Activated CD8-positive, alpha-beta memory T cell treated with anti-CD3 and anti-CD28 coated beads, Interleukin-2, amount 10 ng/mL, durations not matched to agents 7 days and 5 days (primary cell): ENCODE measurements around the gene BOLA2. TPM values are rescaled to one million over a fixed set of nuclear protein-coding genes. Genes with fewer than 3 reads are reported as not detected.
"Not testable (repeated sequence)": the region's sequence is repeated elsewhere in the genome, so short reads cannot be mapped to it uniquely, and the experiment has no call there.

Experiments
- ATAC-seq: fragments of 150-1000 bp; cut with Tn5 transposase; one replicate; pipeline ENCODE4 v1.10.0; 2021; ENCODE audit warnings: moderate library complexity
- CTCF ChIA-PET: fragments of 350-600 bp; sonication (Branson Sonifier 250); formaldehyde crosslinking; loops from one replicate; lab custom pipeline; 2021; ENCODE audit warnings: antibody characterized with exemption; lab: Charles Lee
- DNase-seq: peaks from one replicate; pipeline ENCODE4 v3.0.0-alpha.2; 2020
- H3K27ac Mint-ChIP-seq: one replicate; pipeline ENCODE4 v1.8.0; 2021; ENCODE audit warnings: mild to moderate bottlenecking, mixed read lengths
- H3K27me3 Mint-ChIP-seq: one replicate; pipeline ENCODE4 v1.8.0; 2021; ENCODE audit warnings: mixed read lengths
- H3K36me3 Mint-ChIP-seq: one replicate; pipeline ENCODE4 v1.8.0; 2021; ENCODE audit warnings: mild to moderate bottlenecking, mixed read lengths
- H3K4me1 Mint-ChIP-seq: one replicate; pipeline ENCODE4 v1.8.0; 2021; ENCODE audit warnings: mixed read lengths
- H3K4me3 Mint-ChIP-seq: one replicate; pipeline ENCODE4 v1.8.0; 2021; ENCODE audit warnings: mild to moderate bottlenecking, moderate library complexity, mixed read lengths
- H3K9me3 Mint-ChIP-seq: one replicate; pipeline ENCODE4 v1.8.0; 2022; ENCODE audit warnings: low read depth, mixed read lengths
- total RNA-seq, 2 experiments: library from RNA; stranded (reverse); gene quantifications; one replicate each; pipeline ENCODE4 v1.2.3, GENCODE V29; 2021

Gene BOLA2
- 10 to 100 TPM; 11.0 to 12.3 TPM for total RNA-seq

DNA sequence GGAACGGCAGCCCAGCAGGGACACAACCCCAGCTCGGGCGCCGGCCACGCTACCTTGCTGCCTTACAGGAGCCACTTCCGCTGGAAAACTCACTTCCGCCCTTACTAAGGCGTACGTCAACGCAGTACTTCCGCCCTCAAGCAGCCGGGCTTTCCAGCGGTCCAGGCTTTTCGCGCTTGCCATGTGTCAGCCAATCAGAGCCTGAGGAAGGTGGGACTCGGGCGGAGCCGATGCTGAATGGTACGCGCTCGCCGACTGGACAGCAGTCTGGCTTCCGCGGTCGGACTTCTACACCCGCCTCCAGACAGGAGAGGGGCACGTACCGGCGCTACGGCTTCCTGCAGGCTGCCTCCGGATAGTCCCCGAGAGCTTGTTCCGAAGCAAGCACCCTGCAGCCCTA, at the start of gene BOLA2, which contains the start of gene SLX1B:
Gene BOLA2 (minus strand): TSS at position 83 of the 400 bp plus-strand sequence. CDS start 98 bp downstream, outside the sequence.
Gene SLX1B (plus strand): TSS at position 265 of the 400 bp plus-strand sequence.
- H3K27me3 Mint-ChIP-seq, DNase-seq, CTCF ChIA-PET, H3K4me3 Mint-ChIP-seq, H3K36me3 Mint-ChIP-seq, H3K4me1 Mint-ChIP-seq, H3K9me3 Mint-ChIP-seq, H3K27ac Mint-ChIP-seq: not testable (repeated sequence)
- ATAC-seq, result peak; percentile 89

- H3K4me3 Mint-ChIP-seq, H3K36me3 Mint-ChIP-seq, H3K27ac Mint-ChIP-seq, ATAC-seq, H3K9me3 Mint-ChIP-seq, CTCF ChIA-PET, H3K4me1 Mint-ChIP-seq, H3K27me3 Mint-ChIP-seq: not testable (repeated sequence)
- peak; percentile 38 for DNase-seq
Observed at GRCh38 chr16:29482276-29482675, 28.1 kb upstream of the BOLA2 start.

GRCh38 chr16:29472065-29472464, 17.9 kb upstream of the BOLA2 start:
- DNase-seq, H3K27ac Mint-ChIP-seq, H3K9me3 Mint-ChIP-seq, H3K4me1 Mint-ChIP-seq, H3K27me3 Mint-ChIP-seq, H3K36me3 Mint-ChIP-seq, CTCF ChIA-PET, H3K4me3 Mint-ChIP-seq: not testable (repeated sequence)
- peak; percentile 43 for ATAC-seq

- H3K27me3 Mint-ChIP-seq, H3K9me3 Mint-ChIP-seq, H3K4me1 Mint-ChIP-seq, H3K36me3 Mint-ChIP-seq, CTCF ChIA-PET: not testable (repeated sequence)
- peak; percentile 71 for ATAC-seq
- peak overlapping the region; percentile 43 for H3K4me3 Mint-ChIP-seq
- peak overlapping the region; percentile 49 for H3K27ac Mint-ChIP-seq
- DNase-seq, result peak; percentile 62
Observed at GRCh38 chr16:29469660-29470059, 15.5 kb upstream of the BOLA2 start.

DNA sequence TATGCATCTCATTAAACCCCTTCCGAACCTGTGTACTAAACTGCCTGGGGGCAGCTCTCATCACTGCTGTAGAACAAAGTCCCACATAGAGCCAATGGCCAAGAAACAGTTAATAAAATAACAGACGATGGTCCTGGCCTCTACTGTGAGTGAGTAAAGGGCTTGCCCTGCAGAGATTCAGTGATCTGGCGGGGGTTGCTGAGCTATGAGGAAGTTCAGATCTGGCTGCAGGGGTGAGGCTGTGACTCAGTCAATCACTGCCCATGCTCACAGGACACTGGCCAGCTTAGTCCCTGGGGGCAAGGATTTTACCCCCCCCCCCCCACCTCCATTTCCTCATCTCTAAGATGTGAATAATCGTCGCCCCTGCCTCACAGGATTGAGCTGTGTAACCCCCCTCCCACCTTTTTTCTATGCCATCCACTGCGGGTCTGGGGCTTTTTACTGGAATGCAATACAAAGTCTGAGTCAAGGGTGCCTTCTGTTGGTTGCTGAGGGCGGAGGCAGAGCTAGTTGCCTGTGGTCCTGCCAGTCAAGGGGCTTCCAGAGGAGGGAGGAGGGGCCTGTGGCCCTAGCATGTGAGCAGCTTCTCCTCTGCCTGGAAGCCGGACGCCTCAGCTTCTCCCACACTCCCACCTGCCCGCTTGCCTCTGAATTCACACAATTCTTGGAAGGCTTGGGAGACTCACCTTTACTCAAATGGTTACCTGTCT, 13.7 kb upstream of the BOLA2 start:
- H3K27ac Mint-ChIP-seq, DNase-seq, CTCF ChIA-PET, H3K27me3 Mint-ChIP-seq, H3K9me3 Mint-ChIP-seq, H3K4me3 Mint-ChIP-seq, H3K4me1 Mint-ChIP-seq, ATAC-seq, H3K36me3 Mint-ChIP-seq: not testable (repeated sequence)

DNA sequence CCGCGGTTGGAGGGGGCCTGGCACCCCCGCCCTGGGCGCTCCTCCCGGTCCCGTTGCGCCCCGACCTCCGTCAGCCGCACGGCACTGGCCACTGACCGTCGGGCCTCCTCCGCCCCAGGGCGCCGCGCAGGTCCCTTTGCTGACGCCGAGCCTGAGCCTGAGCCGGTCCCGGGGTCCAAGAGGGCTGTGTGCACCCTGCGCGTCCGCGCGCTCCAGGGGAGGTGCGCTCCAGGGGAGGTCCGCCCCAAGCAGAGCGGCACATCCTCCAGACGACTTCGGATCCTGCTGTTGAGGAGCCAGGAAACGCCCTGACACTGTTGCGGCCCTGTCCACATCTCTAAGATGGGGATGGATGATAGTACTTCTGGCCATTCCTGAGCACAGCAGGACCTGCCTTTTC, 12.8 kb upstream of the BOLA2 start:
- H3K4me3 Mint-ChIP-seq, H3K4me1 Mint-ChIP-seq, CTCF ChIA-PET, DNase-seq, H3K9me3 Mint-ChIP-seq, H3K27ac Mint-ChIP-seq, H3K27me3 Mint-ChIP-seq, H3K36me3 Mint-ChIP-seq: not testable (repeated sequence)
- ATAC-seq, result peak; percentile 51

DNA sequence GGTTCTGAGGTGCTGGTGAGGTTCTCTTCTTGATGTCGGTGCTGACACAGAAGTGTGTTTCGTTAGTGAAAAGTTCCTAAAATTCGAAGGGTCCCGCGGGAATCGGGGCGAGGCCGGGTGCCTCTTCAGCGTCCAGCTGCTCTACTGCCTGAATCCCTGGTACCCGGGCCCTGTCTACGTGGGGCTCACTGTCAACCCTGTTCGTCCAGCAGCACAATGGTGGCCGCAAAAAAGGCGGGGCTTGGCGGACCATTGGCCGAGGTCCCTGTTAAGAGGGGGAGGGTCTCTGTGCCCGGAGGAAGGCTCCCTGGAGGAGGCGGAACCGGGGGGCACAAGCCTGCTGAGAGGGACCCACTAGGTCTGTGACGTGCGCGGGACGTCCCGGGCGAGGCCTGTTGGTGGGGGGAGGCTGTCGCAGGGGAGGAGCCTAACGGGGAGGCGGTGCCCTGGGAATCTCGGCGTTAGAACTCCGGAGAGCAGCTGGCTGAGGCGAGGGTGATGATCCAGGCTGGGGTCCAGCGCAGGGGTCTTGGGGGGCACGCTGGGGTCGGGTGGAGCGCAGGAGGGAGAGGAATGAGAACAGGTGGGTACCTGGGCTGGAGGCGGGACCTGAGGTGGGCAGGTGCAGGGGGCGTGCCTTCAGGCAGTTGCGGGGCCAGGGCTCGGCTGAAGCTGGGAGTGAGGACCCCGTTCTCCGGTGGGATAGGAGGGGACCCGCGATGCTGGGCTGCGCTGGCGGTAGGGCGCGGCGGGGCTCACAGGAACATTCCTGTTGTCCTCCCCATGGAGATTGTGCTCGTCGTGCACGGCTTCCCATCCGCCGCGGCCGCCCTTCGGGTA, 12.1 kb upstream of the BOLA2 start:
- H3K9me3 Mint-ChIP-seq, CTCF ChIA-PET, H3K4me1 Mint-ChIP-seq, H3K4me3 Mint-ChIP-seq, H3K27ac Mint-ChIP-seq, H3K36me3 Mint-ChIP-seq, H3K27me3 Mint-ChIP-seq, DNase-seq: not testable (repeated sequence)
- ATAC-seq, result peak; percentile 67

DNA sequence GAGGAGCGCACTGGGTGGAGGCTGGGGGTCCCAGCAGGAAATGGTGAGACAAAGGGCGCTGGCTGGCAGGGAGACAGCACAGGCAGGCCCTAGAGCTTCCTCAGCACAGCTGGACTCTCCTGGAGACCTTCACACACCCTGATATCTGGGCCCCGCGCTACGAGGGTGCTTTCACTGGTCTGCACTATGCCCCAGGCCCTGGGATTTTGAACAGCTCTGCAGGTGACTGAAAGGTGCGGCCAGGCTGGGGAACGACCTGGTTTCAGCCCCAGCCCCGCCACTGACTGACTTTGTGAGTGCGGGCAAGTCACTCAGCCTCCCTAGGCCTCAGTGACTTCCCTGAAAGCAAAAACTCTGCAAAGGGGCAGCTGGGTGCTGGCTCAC, 6.5 kb upstream of the BOLA2 start:
- H3K36me3 Mint-ChIP-seq, H3K27ac Mint-ChIP-seq, DNase-seq, H3K4me1 Mint-ChIP-seq, H3K9me3 Mint-ChIP-seq, H3K4me3 Mint-ChIP-seq, H3K27me3 Mint-ChIP-seq, ATAC-seq, CTCF ChIA-PET: not testable (repeated sequence)

- H3K36me3 Mint-ChIP-seq, ATAC-seq, DNase-seq, CTCF ChIA-PET, H3K4me1 Mint-ChIP-seq, H3K4me3 Mint-ChIP-seq, H3K27ac Mint-ChIP-seq, H3K9me3 Mint-ChIP-seq, H3K27me3 Mint-ChIP-seq: not testable (repeated sequence)
Observed at GRCh38 chr16:29459706-29460646, 5.8 kb upstream of the BOLA2 start, which contains the start of gene SULT1A4. TSS of gene SULT1A4 (plus strand) at chr16:29459913. CDS start at chr16:29461386, 1,473 bp downstream.

- H3K36me3 Mint-ChIP-seq, H3K4me3 Mint-ChIP-seq, ATAC-seq, H3K4me1 Mint-ChIP-seq, CTCF ChIA-PET, H3K27ac Mint-ChIP-seq, H3K9me3 Mint-ChIP-seq, H3K27me3 Mint-ChIP-seq: not testable (repeated sequence)
- peak; percentile 31 for DNase-seq
Observed at GRCh38 chr16:29457660-29458059, 3.5 kb upstream of the BOLA2 start.

DNA sequence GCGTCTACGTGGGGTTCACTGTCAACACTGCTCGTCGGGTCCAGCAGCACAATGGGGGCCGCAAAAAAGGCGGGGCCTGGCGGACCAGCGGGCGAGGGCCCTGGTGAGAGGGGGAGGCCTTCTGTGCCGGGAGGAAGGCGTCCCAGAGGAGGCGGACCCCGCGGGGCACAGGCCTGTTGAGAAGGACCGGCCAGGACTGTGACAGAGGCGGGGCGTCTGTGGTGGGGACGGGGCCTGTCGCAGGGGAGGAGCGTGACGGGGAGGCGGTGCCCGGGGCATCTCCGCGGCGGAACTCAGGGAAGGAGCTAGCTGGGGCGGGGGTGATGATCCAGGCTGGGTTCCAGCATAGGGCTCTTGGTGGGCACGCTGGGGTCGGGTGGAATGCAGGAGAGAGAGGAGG, 677 bp upstream of the BOLA2 start:
- H3K27me3 Mint-ChIP-seq, DNase-seq, H3K36me3 Mint-ChIP-seq, H3K9me3 Mint-ChIP-seq, CTCF ChIA-PET, H3K27ac Mint-ChIP-seq, H3K4me3 Mint-ChIP-seq, H3K4me1 Mint-ChIP-seq: not testable (repeated sequence)
- ATAC-seq, result peak; percentile 82

- DNase-seq, H3K36me3 Mint-ChIP-seq, H3K4me3 Mint-ChIP-seq, H3K4me1 Mint-ChIP-seq, H3K27ac Mint-ChIP-seq, H3K27me3 Mint-ChIP-seq, CTCF ChIA-PET, H3K9me3 Mint-ChIP-seq: not testable (repeated sequence)
- ATAC-seq, result peak; percentile 14
Observed at GRCh38 chr16:29453754-29454153, 397 bp downstream of the BOLA2 start.

DNA sequence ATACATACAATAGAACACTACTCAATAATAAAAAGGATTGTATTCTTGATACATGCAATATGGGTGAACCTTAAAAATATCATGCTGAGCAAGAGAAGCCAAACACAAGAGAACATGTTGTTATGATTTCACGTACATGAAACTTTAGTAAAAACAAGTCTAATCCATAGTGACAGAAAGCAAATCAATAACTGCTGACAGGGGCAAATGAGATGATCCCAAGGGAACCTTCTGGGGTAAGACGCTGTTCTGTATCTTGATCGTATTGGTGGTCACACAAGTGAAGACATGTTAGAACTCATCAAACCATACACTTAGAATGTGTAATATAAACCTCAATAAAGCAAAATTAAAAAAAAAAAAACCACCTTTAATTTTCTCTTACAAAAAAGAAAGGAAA, 28.8 kb downstream of the BOLA2 start:
- H3K4me3 Mint-ChIP-seq, H3K27ac Mint-ChIP-seq, H3K27me3 Mint-ChIP-seq, H3K4me1 Mint-ChIP-seq, CTCF ChIA-PET, H3K36me3 Mint-ChIP-seq, DNase-seq, H3K9me3 Mint-ChIP-seq, ATAC-seq: not testable (repeated sequence)
